Vagina (tissue), 2 donors: ENCODE measurements around the gene HSD11B2.

Source experiments
- POLR2A ChIP-seq, 2 donors: fragments of 450-650 bp; IDR thresholded peaks; one replicate each; pipeline ENCODE4 v1.6.1; 2017; ENCODE audit warnings: antibody characterized with exemption in 2 of 2, mild to moderate bottlenecking in 2 of 2, moderate library complexity in 2 of 2
- TF ChIP-seq, protein P1 (sequence below), 3 experiments: fragments of 450-650 bp in 2 of 3; fragments of 200-600 bp in 1 of 3; sonication (generic) in 1 of 3; IDR thresholded peaks; one replicate each; pipeline ENCODE4 v1.5.1; 2017 to 2019; ENCODE audit warnings: antibody characterized with exemption in 3 of 3, mild to moderate bottlenecking in 2 of 3, moderate library complexity in 2 of 3

DNA sequence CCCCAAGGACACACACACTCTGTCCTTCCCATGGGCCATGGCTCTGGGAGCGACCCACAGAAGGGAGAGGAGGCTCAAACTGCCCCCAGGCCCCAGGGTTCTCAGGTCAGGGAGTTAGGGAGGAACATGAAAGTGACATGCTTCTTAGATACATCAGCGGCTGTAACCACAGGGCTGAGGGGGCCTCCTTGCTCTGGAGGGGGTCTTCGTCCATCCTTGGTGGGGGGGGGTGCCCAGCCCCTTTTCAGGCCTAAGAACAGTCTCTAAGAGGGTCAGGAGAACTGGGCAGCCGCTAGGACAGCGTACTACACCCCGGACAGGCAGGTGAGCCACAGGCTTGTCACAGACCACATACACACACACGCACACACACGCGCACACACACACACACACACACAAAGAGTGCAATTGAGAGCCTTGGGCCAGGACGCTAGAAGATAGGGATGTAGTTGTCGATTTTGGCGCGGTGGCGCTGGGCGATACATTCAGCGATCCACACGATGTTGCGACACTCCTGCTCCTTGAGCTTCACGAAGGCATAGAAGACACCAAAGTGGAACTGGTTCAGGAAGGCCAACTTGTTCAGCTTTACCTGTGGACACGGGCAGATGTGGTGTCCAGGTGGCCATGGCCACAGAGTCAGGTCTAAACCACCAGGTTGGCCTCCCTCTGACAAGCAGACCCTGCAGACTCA lies 7.3 kb downstream of the HSD11B2 start:
- no peak for TF ChIP-seq POLR2A (IDR thresholded peaks at IDR 0.05)
- TF ChIP-seq, protein P1, sequence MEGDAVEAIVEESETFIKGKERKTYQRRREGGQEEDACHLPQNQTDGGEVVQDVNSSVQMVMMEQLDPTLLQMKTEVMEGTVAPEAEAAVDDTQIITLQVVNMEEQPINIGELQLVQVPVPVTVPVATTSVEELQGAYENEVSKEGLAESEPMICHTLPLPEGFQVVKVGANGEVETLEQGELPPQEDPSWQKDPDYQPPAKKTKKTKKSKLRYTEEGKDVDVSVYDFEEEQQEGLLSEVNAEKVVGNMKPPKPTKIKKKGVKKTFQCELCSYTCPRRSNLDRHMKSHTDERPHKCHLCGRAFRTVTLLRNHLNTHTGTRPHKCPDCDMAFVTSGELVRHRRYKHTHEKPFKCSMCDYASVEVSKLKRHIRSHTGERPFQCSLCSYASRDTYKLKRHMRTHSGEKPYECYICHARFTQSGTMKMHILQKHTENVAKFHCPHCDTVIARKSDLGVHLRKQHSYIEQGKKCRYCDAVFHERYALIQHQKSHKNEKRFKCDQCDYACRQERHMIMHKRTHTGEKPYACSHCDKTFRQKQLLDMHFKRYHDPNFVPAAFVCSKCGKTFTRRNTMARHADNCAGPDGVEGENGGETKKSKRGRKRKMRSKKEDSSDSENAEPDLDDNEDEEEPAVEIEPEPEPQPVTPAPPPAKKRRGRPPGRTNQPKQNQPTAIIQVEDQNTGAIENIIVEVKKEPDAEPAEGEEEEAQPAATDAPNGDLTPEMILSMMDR (IDR thresholded peaks at IDR 0.05) = no peak
